ENCODE results near the gene C1QTNF1.
"Not testable (repeated sequence)": the region's sequence is repeated elsewhere in the genome, so short reads cannot be mapped to it uniquely, and the experiment has no call there.

C1QTNF1 gene

GRCh38 chr17:79057737-79058385, 33.9 kb downstream of the C1QTNF1 start:
- DNase-seq, result no peak

- no peak for DNase-seq
These were observed 38.7 kb downstream of the C1QTNF1 start for GRCh38 chr17:79062691-79063090.

- no peak for DNase-seq
These were observed 40.1 kb downstream of the C1QTNF1 start for GRCh38 chr17:79064026-79064425.

- peak in 2 of 3 experiments; percentile 61 to 67 for DNase-seq
These were observed 41.2 kb downstream of the C1QTNF1 start for GRCh38 chr17:79065105-79065670.

- DNase-seq, result no peak
These were observed 43.0 kb downstream of the C1QTNF1 start for GRCh38 chr17:79066963-79067362.

- no peak for DNase-seq
These were observed 46.4 kb downstream of the C1QTNF1 start for GRCh38 chr17:79070266-79070880.

- DNase-seq, result no peak
These were observed 47.3 kb downstream of the C1QTNF1 start for GRCh38 chr17:79071161-79071740.

- DNase-seq, result no peak
These were observed 48.6 kb downstream of the C1QTNF1 start for GRCh38 chr17:79072544-79072943.

- no peak for DNase-seq
These were observed 49.2 kb downstream of the C1QTNF1 start for GRCh38 chr17:79073016-79073705.

- no peak for DNase-seq
These were observed 49.7 kb downstream of the C1QTNF1 start for GRCh38 chr17:79073706-79074088.

GRCh38 chr17:79074121-79074648, 50.2 kb downstream of the C1QTNF1 start:
- DNase-seq, result not testable (repeated sequence)

- DNase-seq, result peak; percentile 95
These were observed 50.9 kb downstream of the C1QTNF1 start, which contains the start of gene ENGASE for GRCh38 chr17:79074649-79075445. Gene ENGASE, plus strand, starts transcription at chr17:79074824. Its CDS starts 121 bp downstream, at chr17:79074945.

GRCh38 chr17:79075446-79075750, 51.4 kb downstream of the C1QTNF1 start:
- no peak for DNase-seq

GRCh38 chr17:79075861-79076406, 52.0 kb downstream of the C1QTNF1 start:
- no peak for DNase-seq

- DNase-seq, result no peak
These were observed 53.6 kb downstream of the C1QTNF1 start for GRCh38 chr17:79077587-79077986.

GRCh38 chr17:79078476-79079190, 54.7 kb downstream of the C1QTNF1 start:
- no peak for DNase-seq

GRCh38 chr17:79079421-79080200, 55.6 kb downstream of the C1QTNF1 start:
- no peak for DNase-seq

- DNase-seq, result peak in 1 of 3 experiments; percentile 12
These were observed 56.4 kb downstream of the C1QTNF1 start for GRCh38 chr17:79080349-79080748.

- peak in 1 of 3 experiments; percentile 45 for DNase-seq
These were observed 56.9 kb downstream of the C1QTNF1 start for GRCh38 chr17:79080761-79081290.
